ENCODE results near the gene ZNF48. TPM values are rescaled to one million over a fixed set of nuclear protein-coding genes. Genes with fewer than 3 reads are reported as not detected.
A peak's percentile ranks its signal among the peaks of the same experiment; 100 is the strongest.

ZNF48 gene
- total and polyA plus RNA-seq, 12 donors, result 2.2 to 8.0 (median 5.4) TPM

DNA sequence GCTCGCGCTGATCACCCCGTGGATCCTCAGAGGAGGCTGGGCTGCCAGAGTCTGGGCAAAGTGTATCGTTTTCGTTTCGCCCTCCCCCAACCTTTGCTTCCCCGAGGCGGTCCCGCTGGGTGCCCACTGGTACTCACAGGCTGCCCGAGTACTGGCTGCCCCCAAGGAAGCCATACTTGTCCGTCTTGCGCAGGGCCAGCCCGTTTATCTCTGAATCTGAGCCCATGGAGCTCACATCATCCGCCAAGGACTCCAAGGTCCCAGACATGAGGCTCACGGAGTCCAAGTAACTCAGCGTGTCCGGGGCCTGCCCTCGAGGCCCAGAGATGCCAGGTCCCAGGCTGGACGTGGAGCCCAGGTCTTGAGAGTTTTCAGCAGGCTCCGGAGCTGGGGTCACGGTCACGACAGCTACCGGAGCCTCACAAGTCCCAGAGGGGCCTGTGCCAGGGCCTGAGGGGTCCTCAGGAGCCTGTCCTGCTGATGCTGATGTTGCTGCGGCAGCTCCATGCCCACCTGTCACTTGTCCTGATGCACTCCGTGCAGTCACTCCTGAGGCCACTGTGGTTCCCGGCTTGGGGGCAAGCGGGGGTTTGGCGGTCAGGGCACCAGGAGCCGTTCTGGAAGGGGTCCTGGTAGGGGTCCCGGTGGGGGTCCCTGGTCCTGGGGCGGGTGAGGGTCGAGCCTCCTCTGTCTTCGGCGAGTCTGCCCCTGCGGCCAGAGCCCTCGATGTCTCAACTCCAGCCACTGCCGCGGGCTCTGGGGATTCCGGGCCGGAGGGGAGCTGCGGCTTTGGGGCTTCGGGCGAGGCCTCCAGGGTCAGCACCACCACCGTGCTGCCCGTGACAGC is 25.9 kb upstream of the ZNF48 start:
- WGBS, 2 donors, result 0 to 1% methylated on average over 45 of the region's 45 CpGs
- H3K27me3 ChIP-seq, result no peaks in the 10 kb centered on the region
- H3K36me3 ChIP-seq, result peaks cover 0 to 27% (median 0%) of the 10 kb centered on the region in 9 donors
- H3K27ac ChIP-seq, result peak overlapping the region; percentile 52 to 95 (median 86)
- intact Hi-C loops (cut with DNase I), result loop anchor here in 2 of 10 donors (5.0 kb wide), 2 partner anchors 38 to 42 kb away; partner anchors contain the start of gene ZNF771 (in 1 of the 2)
- peaks cover 15 to 66% (median 48%) of the 10 kb centered on the region in 9 donors for H3K4me1 ChIP-seq
- ATAC-seq, result no peak
- no peak for DNase-seq
- no peaks in the 10 kb centered on the region for H3K9me3 ChIP-seq
- TF ChIP-seq, protein P1, sequence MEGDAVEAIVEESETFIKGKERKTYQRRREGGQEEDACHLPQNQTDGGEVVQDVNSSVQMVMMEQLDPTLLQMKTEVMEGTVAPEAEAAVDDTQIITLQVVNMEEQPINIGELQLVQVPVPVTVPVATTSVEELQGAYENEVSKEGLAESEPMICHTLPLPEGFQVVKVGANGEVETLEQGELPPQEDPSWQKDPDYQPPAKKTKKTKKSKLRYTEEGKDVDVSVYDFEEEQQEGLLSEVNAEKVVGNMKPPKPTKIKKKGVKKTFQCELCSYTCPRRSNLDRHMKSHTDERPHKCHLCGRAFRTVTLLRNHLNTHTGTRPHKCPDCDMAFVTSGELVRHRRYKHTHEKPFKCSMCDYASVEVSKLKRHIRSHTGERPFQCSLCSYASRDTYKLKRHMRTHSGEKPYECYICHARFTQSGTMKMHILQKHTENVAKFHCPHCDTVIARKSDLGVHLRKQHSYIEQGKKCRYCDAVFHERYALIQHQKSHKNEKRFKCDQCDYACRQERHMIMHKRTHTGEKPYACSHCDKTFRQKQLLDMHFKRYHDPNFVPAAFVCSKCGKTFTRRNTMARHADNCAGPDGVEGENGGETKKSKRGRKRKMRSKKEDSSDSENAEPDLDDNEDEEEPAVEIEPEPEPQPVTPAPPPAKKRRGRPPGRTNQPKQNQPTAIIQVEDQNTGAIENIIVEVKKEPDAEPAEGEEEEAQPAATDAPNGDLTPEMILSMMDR (IDR thresholded peaks at IDR 0.05), result no peak
- peak overlapping the region; percentile 67 to 97 (median 90) for H3K4me3 ChIP-seq

DNA sequence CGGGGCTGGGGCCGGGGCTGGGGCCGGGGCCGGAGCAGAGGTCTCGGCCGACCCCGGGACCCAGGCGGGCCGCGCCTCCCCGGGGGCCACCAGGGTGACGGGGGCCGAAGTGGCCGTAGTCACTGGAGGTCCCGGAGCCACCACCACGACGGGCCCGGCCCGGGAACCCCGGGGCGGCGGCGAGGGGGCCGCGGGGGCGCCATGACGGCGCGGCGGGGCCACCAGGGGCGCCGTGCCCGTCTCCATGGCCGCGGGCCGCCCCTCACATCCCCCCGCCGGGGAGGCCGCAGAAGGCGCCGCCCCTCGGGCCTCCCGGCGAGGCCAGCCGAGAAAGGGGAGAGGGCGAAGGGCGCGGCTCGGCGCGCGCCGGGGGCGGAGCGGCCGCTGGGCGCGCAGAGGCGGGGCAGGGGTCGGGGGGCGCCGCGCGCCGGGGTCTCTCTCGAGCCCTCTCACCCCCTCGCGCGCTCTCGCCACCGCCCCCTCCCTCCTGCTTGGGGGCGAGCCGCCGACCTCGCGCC is 25.2 kb upstream of the ZNF48 start:
- peak in 1 of 8 donors; percentile 4 for ATAC-seq
- TF ChIP-seq, protein P1 (IDR thresholded peaks at IDR 0.05), result peak in 1 of 9 donors; percentile 20
- Histone ChIP-seq H3K9me3 (no peaks in the 10 kb centered on the region), H3K4me3 (peak overlapping the region; percentile 67 to 97 (median 90)), H3K4me1 (peaks cover 12 to 60% (median 43%) of the 10 kb centered on the region in 9 donors), H3K36me3 (peaks cover 0 to 20% (median 0%) of the 10 kb centered on the region in 9 donors), H3K27ac (peak overlapping the region; percentile 52 to 95 (median 86)), H3K27me3 (no peaks in the 10 kb centered on the region)
- no peak for DNase-seq
- 1% methylated on average over 21 to 75 of the region's 76 CpGs for WGBS, 2 donors
- intact Hi-C loops (cut with DNase I), result loop anchor here in 2 of 10 donors (5.0 kb wide), 2 partner anchors 37 to 43 kb away; partner anchors contain the start of gene ZNF771 (in 1 of the 2)

- peaks cover 0 to 14% (median 0%) of the 10 kb centered on the region in 9 donors for H3K36me3 ChIP-seq
- DNase-seq, result peak; percentile 96 to 99
- H3K4me1 ChIP-seq, result peaks cover 12 to 53% (median 39%) of the 10 kb centered on the region in 9 donors
- H3K27me3 ChIP-seq, result no peaks in the 10 kb centered on the region
- peak; percentile 89 to 96 (median 94) for ATAC-seq
- intact Hi-C loops (cut with DNase I), result no loop called here
- peak within 1 kb of the TSS; percentile 67 to 97 (median 90) for H3K4me3 ChIP-seq
- TF ChIP-seq, protein P1 (IDR thresholded peaks at IDR 0.05), result peak in 6 of 9 donors; percentile 35 to 55 (median 42)
- 0 to 1% methylated on average over 37 to 40 of the region's 40 CpGs for WGBS, 2 donors
- peak within 1 kb of the TSS; percentile 61 to 96 (median 90) for H3K27ac ChIP-seq
- no peaks in the 10 kb centered on the region for H3K9me3 ChIP-seq
These were observed 24.6 kb upstream of the ZNF48 start, which contains the start of gene TBC1D10B for GRCh38 chr16:30370456-30371247. TBC1D10B (minus strand) TSS chr16:30370494; CDS start chr16:30370183, 311 bp downstream.
